H9 (cell line): Measurements from ENCODE around the gene KIF26B. TPM values are rescaled to one million over a fixed set of nuclear protein-coding genes. Genes with fewer than 3 reads are reported as not detected.
A peak's percentile ranks its signal among the peaks of the same experiment; 100 is the strongest.

Experiments
- DNase-seq: peaks from one replicate; pipeline ENCODE4 v3.0.0-alpha.2; 2017
- H2AFZ ChIP-seq: one replicate; pipeline ENCODE4 v1.6.1; 2013; ENCODE audit warnings: mild to moderate bottlenecking, low read length, control low read depth, moderate library complexity
- H2AK5ac ChIP-seq: 2 replicates; pipeline ENCODE4 v1.6.1; 2013; ENCODE audit warnings: low read length, control low read depth, mixed read lengths; ENCODE audit not compliant: insufficient read length
- H2BK120ac ChIP-seq: one replicate; pipeline ENCODE4 v1.6.1; 2013; ENCODE audit warnings: low read depth, mild to moderate bottlenecking, low read length, control low read depth, inconsistent platforms; ENCODE audit not compliant: poor library complexity, severe bottlenecking
- H2BK12ac ChIP-seq: 2 replicates; pipeline ENCODE4 v1.6.1; 2013; ENCODE audit warnings: low read length, control low read depth, mixed read lengths, low read depth; ENCODE audit not compliant: insufficient read length
- H2BK15ac ChIP-seq: 2 replicates; pipeline ENCODE4 v1.6.1; 2013; ENCODE audit warnings: low read depth, low read length, control low read depth
- H2BK20ac ChIP-seq: one replicate; pipeline ENCODE4 v1.6.1; 2013; ENCODE audit warnings: low read depth, mild to moderate bottlenecking, low read length, control low read depth, inconsistent platforms; ENCODE audit not compliant: poor library complexity, severe bottlenecking
- H2BK5ac ChIP-seq: 2 replicates; pipeline ENCODE4 v1.6.1; 2013; ENCODE audit warnings: low read length, control low read depth, mixed read lengths; ENCODE audit not compliant: insufficient read length
- H3K14ac ChIP-seq: 2 replicates; pipeline ENCODE4 v1.6.1; 2013; ENCODE audit warnings: low read length, control low read depth; ENCODE audit not compliant: insufficient read depth
- H3K18ac ChIP-seq: 2 replicates; pipeline ENCODE4 v1.6.1; 2013; ENCODE audit warnings: low read depth, mild to moderate bottlenecking, mixed read lengths, low read length, control low read depth; ENCODE audit not compliant: insufficient read length
- H3K23ac ChIP-seq: 2 replicates; pipeline ENCODE4 v1.6.1; 2013; ENCODE audit warnings: low read length, control low read depth, mixed read lengths, low read depth; ENCODE audit not compliant: insufficient read length
- H3K23me2 ChIP-seq: 2 replicates; pipeline ENCODE4 v1.6.1; 2013; ENCODE audit warnings: low read depth, mild to moderate bottlenecking, mixed read lengths, low read length, control low read depth; ENCODE audit not compliant: insufficient read length, poor library complexity, severe bottlenecking
- H3K27ac ChIP-seq: 2 replicates; pipeline ENCODE4 v1.5.1; 2013; ENCODE audit warnings: low read length, control low read depth, mixed read lengths, low read depth; ENCODE audit not compliant: insufficient read length
- H3K27me3 ChIP-seq: 2 replicates; pipeline ENCODE4 v1.6.1; 2013; ENCODE audit warnings: low read length, control low read depth, inconsistent platforms; ENCODE audit not compliant: insufficient read depth
- H3K4ac ChIP-seq: 2 replicates; pipeline ENCODE4 v1.6.1; 2013; ENCODE audit warnings: low read depth, mild to moderate bottlenecking, control low read depth, inconsistent platforms, low read length, moderate library complexity
- H3K4me1 ChIP-seq: 2 replicates; pipeline ENCODE4 v1.6.1; 2013; ENCODE audit warnings: low read length, control low read depth, inconsistent platforms; ENCODE audit not compliant: insufficient read depth
- H3K4me2 ChIP-seq: 2 replicates; pipeline ENCODE4 v1.6.1; 2013; ENCODE audit warnings: low read length, control low read depth, mixed read lengths; ENCODE audit not compliant: insufficient read length, insufficient read depth
- H3K56ac ChIP-seq: 2 replicates; pipeline ENCODE4 v1.6.1; 2013; ENCODE audit warnings: low read depth, mild to moderate bottlenecking, mixed read lengths, low read length, control low read depth; ENCODE audit not compliant: insufficient read length
- H3K79me1 ChIP-seq: 2 replicates; pipeline ENCODE4 v1.6.1; 2013; ENCODE audit warnings: low read depth, mild to moderate bottlenecking, moderate library complexity, low read length, control low read depth, inconsistent platforms; ENCODE audit not compliant: insufficient read depth, poor library complexity, severe bottlenecking
- H3K79me2 ChIP-seq: 2 replicates; pipeline ENCODE4 v1.6.1; 2013; ENCODE audit warnings: low read length, control low read depth, inconsistent platforms; ENCODE audit not compliant: insufficient read depth
- H3K9ac ChIP-seq: 2 replicates; pipeline ENCODE4 v1.6.1; 2013; ENCODE audit warnings: low read length, control low read depth, mixed read lengths; ENCODE audit not compliant: insufficient read length; ENCODE audit errors: extremely low read depth
- H3K9me3 ChIP-seq: one replicate; pipeline ENCODE4 v1.6.1; 2013; ENCODE audit warnings: low read depth, low read length, inconsistent platforms; ENCODE audit not compliant: control insufficient read depth
- H3T11ph ChIP-seq: one replicate; pipeline ENCODE4 v1.6.1; 2013; ENCODE audit warnings: mild to moderate bottlenecking, low read length, control low read depth, inconsistent platforms
- H4K20me1 ChIP-seq: one replicate; pipeline ENCODE4 v1.6.1; 2013; ENCODE audit not compliant: control insufficient read depth, insufficient read length, insufficient read depth
- H4K5ac ChIP-seq: 2 replicates; pipeline ENCODE4 v1.6.1; 2013; ENCODE audit warnings: low read depth, mild to moderate bottlenecking, mixed read lengths, low read length, control low read depth; ENCODE audit not compliant: insufficient read length
- H4K8ac ChIP-seq: replicated peaks from 2 replicates; pipeline ENCODE4 v1.6.1; 2013; ENCODE audit warnings: low read length, control low read depth, mixed read lengths, low read depth; ENCODE audit not compliant: insufficient read length
- H4K91ac ChIP-seq: 2 replicates; pipeline ENCODE4 v1.6.1; 2013; ENCODE audit warnings: low read depth, mild to moderate bottlenecking, moderate library complexity, mixed read lengths, low read length, control low read depth; ENCODE audit not compliant: insufficient read length
- H3K27ac Mint-ChIP-seq, 3 experiments: 2 replicates in 2 of 3; 3 replicates in 1 of 3; pipeline ENCODE4 v1.8.0; 2020 to 2021; ENCODE audit warnings: mixed read lengths in 3 of 3, mild to moderate bottlenecking in 1 of 3, moderate library complexity in 1 of 3
- H3K27me3 Mint-ChIP-seq: 2 replicates; pipeline ENCODE4 v1.8.0; 2021; ENCODE audit warnings: low read depth, mild to moderate bottlenecking, moderate library complexity, mixed read lengths
- H3K36me3 Mint-ChIP-seq, 3 experiments: 2 replicates in 2 of 3; 3 replicates in 1 of 3; pipeline ENCODE4 v1.8.0; 2020 to 2021; ENCODE audit warnings: low read depth in 3 of 3, mixed read lengths in 3 of 3; ENCODE audit not compliant: insufficient read depth in 1 of 3
- H3K4me1 Mint-ChIP-seq, 2 experiments: 2 replicates each; pipeline ENCODE4 v1.8.0; 2020; ENCODE audit warnings: mixed read lengths in 2 of 2
- H3K4me3 Mint-ChIP-seq, 2 experiments: 2 replicates in 1 of 2; 3 replicates in 1 of 2; pipeline ENCODE4 v1.8.0; 2020 to 2021; ENCODE audit warnings: mild to moderate bottlenecking in 2 of 2, mixed read lengths in 2 of 2, moderate library complexity in 1 of 2
- H3K9me3 Mint-ChIP-seq, 2 experiments: 2 replicates in 1 of 2; 3 replicates in 1 of 2; pipeline ENCODE4 v1.8.0; 2020; ENCODE audit warnings: mild to moderate bottlenecking in 2 of 2, mixed read lengths in 2 of 2, moderate library complexity in 1 of 2
- CTCF ChIP-seq: fragments of 200-600 bp; sonication (generic); conservative IDR thresholded peaks from 3 replicates; pipeline ENCODE4 v1.8.0; 2021; ENCODE audit warnings: antibody characterized with exemption, mild to moderate bottlenecking
- WGBS: extraction: QIAGEN DNeasy Blood & Tissue Kit; methylation state at CpG from one replicate; pipeline ENCODE4 v1.1.7; 2013; ENCODE audit warnings: missing lambda C conversion rate, low lambda C conversion rate, mixed read lengths; ENCODE audit not compliant: insufficient read length; ENCODE audit errors: extremely low coverage; 5-methylcytosine and 5-hydroxymethylcytosine counted together
- total RNA-seq: library from RNA; stranded (reverse); gene quantifications from 2 replicates; pipeline ENCODE4 v1.2.1, GENCODE V29; 2021

Gene KIF26B
- total RNA-seq, 1 experiment from 2014 or later: 0.13 TPM

GRCh38 chr1:245677461-245678240, 522.9 kb downstream of the KIF26B start:
- no peaks in the 10 kb centered on the region for H3K4me1 ChIP-seq
- H3K4me2 ChIP-seq: no peak overlapping the region
- H2BK12ac ChIP-seq: no peak overlapping the region
- no peak overlapping the region for H3K27ac ChIP-seq
- no peaks in the 10 kb centered on the region for H3K23me2 ChIP-seq
- H3K14ac ChIP-seq: no peak overlapping the region
- no peak overlapping the region for H3K9ac ChIP-seq
- no peak overlapping the region for H3K23ac ChIP-seq
- no CpG with 5 or more reads among the region's 9 CpGs for WGBS
- DNase-seq: peak; percentile 15
- no peak overlapping the region for H4K5ac ChIP-seq
- H3K4ac ChIP-seq: no peak overlapping the region
- H2BK5ac ChIP-seq: no peak overlapping the region
- Mint-ChIP-seq H3K27me3 (no peaks in the 10 kb centered on the region), H3K9me3 (no peaks in the 10 kb centered on the region), H3K27ac (no peak overlapping the region), H3K4me3 (no peak overlapping the region), H3K4me1 (no peaks in the 10 kb centered on the region), H3K36me3 (no peaks in the 10 kb centered on the region)
- no peak overlapping the region for H3K56ac ChIP-seq
- H3K27me3 ChIP-seq: no peaks in the 10 kb centered on the region
- H2AK5ac ChIP-seq: no peak overlapping the region
- no peak overlapping the region for H4K91ac ChIP-seq
- no peak overlapping the region for H3T11ph ChIP-seq
- H2BK120ac ChIP-seq: no peak overlapping the region
- H3K79me2 ChIP-seq: no peaks in the 10 kb centered on the region
- no peak for TF ChIP-seq CTCF
- H3K18ac ChIP-seq: no peak overlapping the region
- H3K9me3 ChIP-seq: no peaks in the 10 kb centered on the region
- no peak overlapping the region for H2BK20ac ChIP-seq
- H2BK15ac ChIP-seq: no peak overlapping the region
- H4K20me1 ChIP-seq: no peaks in the 10 kb centered on the region
- H2AFZ ChIP-seq: no peak overlapping the region
- H4K8ac ChIP-seq: no peak overlapping the region
- H3K79me1 ChIP-seq: no peaks in the 10 kb centered on the region
